H1 (cell line): ENCODE data around the gene HIBCH.

Source experiments
- CREB1 ChIP-seq: IDR thresholded peaks from 2 replicates; pipeline ENCODE4 v1.6.1; 2012; ENCODE audit warnings: inconsistent platforms
- CTCF ChIP-seq, 3 experiments: IDR thresholded peaks; 1 replicate in 2 of 3; 2 replicates in 1 of 3; pipeline versions ENCODE4 v1.5.1 to v1.6.1; 2011; ENCODE audit warnings: low read length in 3 of 3, mild to moderate bottlenecking in 3 of 3, inconsistent platforms in 2 of 3, low read depth in 1 of 3, moderate library complexity in 1 of 3; ENCODE audit not compliant: insufficient read depth in 1 of 3; ENCODE audit errors: control extremely low read depth in 1 of 3
- EZH2 ChIP-seq: fragments of 200-600 bp; sonication (generic); IDR thresholded peaks from 2 replicates; pipeline ENCODE4 v1.7.1; 2012; ENCODE audit warnings: low read depth, mild to moderate bottlenecking, moderate library complexity, low read length, inconsistent platforms; ENCODE audit not compliant: severe bottlenecking
- FOSL1 ChIP-seq: IDR thresholded peaks from 2 replicates; pipeline ENCODE4 v1.6.1; 2011; ENCODE audit warnings: mild to moderate bottlenecking, low read depth, low read length, moderate library complexity; ENCODE audit not compliant: insufficient read depth
- MAX ChIP-seq: IDR thresholded peaks from 2 replicates; pipeline ENCODE4 v1.6.1; 2012; ENCODE audit warnings: inconsistent platforms
- POLR2A ChIP-seq, 2 experiments: IDR thresholded peaks; 1 replicate in 1 of 2; 2 replicates in 1 of 2; pipeline ENCODE4 v1.6.1; 2011; ENCODE audit warnings: low read depth in 2 of 2, low read length in 2 of 2, mild to moderate bottlenecking in 2 of 2; ENCODE audit errors: control extremely low read depth in 1 of 2
- POLR2AphosphoS5 ChIP-seq: IDR thresholded peaks from 2 replicates; pipeline ENCODE4 v1.6.1; 2011; ENCODE audit warnings: low read depth, low read length
- SIN3A ChIP-seq, 2 experiments: IDR thresholded peaks in 1 of 2; conservative IDR thresholded peaks in 1 of 2; 2 replicates each; pipeline ENCODE4 v1.6.1; 2011 to 2012; ENCODE audit warnings: low read length in 2 of 2, improper control_type of control experiment in 1 of 2, low read depth in 1 of 2, mild to moderate bottlenecking in 1 of 2
- SP4 ChIP-seq: IDR thresholded peaks from 2 replicates; pipeline ENCODE4 v1.6.1; 2012; ENCODE audit warnings: low read length, inconsistent platforms
- SRF ChIP-seq: IDR thresholded peaks from 2 replicates; pipeline ENCODE4 v1.6.1; 2011; ENCODE audit warnings: mild to moderate bottlenecking, low read depth, low read length, moderate library complexity
- TEAD4 ChIP-seq: IDR thresholded peaks from 2 replicates; pipeline ENCODE4 v1.6.1; 2012; ENCODE audit warnings: low read depth, low read length, inconsistent platforms, mixed read lengths

GRCh38 chr2:190313880-190314279 is 5.7 kb downstream of the HIBCH start:
- TF ChIP-seq SIN3A (conservative IDR thresholded peaks at IDR 0.05 in 1 of 2, IDR thresholded peaks at IDR 0.05 in 1 of 2; ENCODE audit: low read depth in 1 of 2, low read length in 2 of 2): no peak
- TF ChIP-seq MAX: no peak
- no peak for TF ChIP-seq CTCF (IDR thresholded peaks at IDR 0.05; ENCODE audit: control extremely low read depth in 1 of 3, insufficient read depth in 1 of 3, low read depth in 1 of 3, low read length in 3 of 3)
- no peak for TF ChIP-seq SRF
- no peak for TF ChIP-seq FOSL1
- no peak for TF ChIP-seq EZH2
- TF ChIP-seq POLR2AphosphoS5: no peak
- TF ChIP-seq SP4: no peak
- no peak for TF ChIP-seq CREB1
- TF ChIP-seq POLR2A (IDR thresholded peaks at IDR 0.05; ENCODE audit: control extremely low read depth in 1 of 2, low read depth in 2 of 2, low read length in 2 of 2): no peak
- no peak for TF ChIP-seq TEAD4
